HAP-1 (cell line): ENCODE results near the gene DLGAP4.
A peak's percentile ranks its signal among the peaks of the same experiment; 100 is the strongest.

Experiments
- DNase-seq, 2 experiments: peaks; one replicate each; pipeline ENCODE4 v3.0.0-alpha.2; 2016 to 2020; ENCODE audit warnings: low spot score in 2 of 2
- H3K27me3 ChIP-seq: fragments of 250-450 bp; sonication (Bioruptor Pico); 2 replicates; pipeline ENCODE4 v1.5.1; 2020; ENCODE audit warnings: low read depth, mild to moderate bottlenecking, moderate library complexity
- H3K36me3 ChIP-seq: fragments of 250-450 bp; sonication (Bioruptor Pico); replicated peaks from 2 replicates; pipeline ENCODE4 v1.5.1; 2020; ENCODE audit warnings: mild to moderate bottlenecking
- H3K4me1 ChIP-seq: fragments of 250-450 bp; sonication (Bioruptor Pico); 2 replicates; pipeline ENCODE4 v1.5.1; 2020; ENCODE audit warnings: mild to moderate bottlenecking
- H3K4me3 ChIP-seq: fragments of 250-450 bp; sonication (Bioruptor Pico); 2 replicates; pipeline ENCODE4 v1.5.1; 2020; ENCODE audit warnings: mild to moderate bottlenecking, moderate library complexity
- H3K9me3 ChIP-seq: fragments of 250-450 bp; sonication (Bioruptor Pico); 2 replicates; pipeline ENCODE4 v1.5.1; 2020; ENCODE audit warnings: mild to moderate bottlenecking, moderate library complexity
- in situ Hi-C: fragments of 300-500 bp; cut with MboI; formaldehyde crosslinking; loops from 3 replicates; pipeline ENCODE4 v1.14.3; 2020; ENCODE audit warnings: low sequenced_read_pairs, inconsistent platforms, mixed read lengths

Gene DLGAP4

GRCh38 chr20:36305602-36306551 is at the start of gene DLGAP4:
DLGAP4 (plus strand) TSS chr20:36306339; CDS start chr20:36431718, 125,379 bp downstream.
- in situ Hi-C loops, result no loop called here
- H3K4me1 ChIP-seq, result no peaks in the 10 kb centered on the region
- peak in 1 of 2 experiments; percentile 26 for DNase-seq
- no peaks in the 10 kb centered on the region for H3K9me3 ChIP-seq
- no peaks in the 10 kb centered on the region for H3K36me3 ChIP-seq
- peak within 1 kb of the TSS; percentile 39 for H3K4me3 ChIP-seq
- H3K27me3 ChIP-seq, result peaks cover 57% of the 10 kb centered on the region

GRCh38 chr20:36259177-36260061 is 46.7 kb upstream of the DLGAP4 start:
- H3K4me1 ChIP-seq, result no peaks in the 10 kb centered on the region
- H3K4me3 ChIP-seq, result no peak overlapping the region
- H3K9me3 ChIP-seq, result no peaks in the 10 kb centered on the region
- no peak for DNase-seq
- in situ Hi-C loops, result no loop called here
- peaks cover 19% of the 10 kb centered on the region for H3K36me3 ChIP-seq
- H3K27me3 ChIP-seq, result no peaks in the 10 kb centered on the region

- Histone ChIP-seq H3K27me3 (no peaks in the 10 kb centered on the region), H3K4me3 (no peak overlapping the region), H3K4me1 (no peaks in the 10 kb centered on the region), H3K9me3 (no peaks in the 10 kb centered on the region), H3K36me3 (peaks cover 15% of the 10 kb centered on the region)
- in situ Hi-C loops, result no loop called here
- no peak for DNase-seq
These were observed 45.8 kb upstream of the DLGAP4 start for GRCh38 chr20:36260316-36260715.

GRCh38 chr20:36261389-36262105 is 44.6 kb upstream of the DLGAP4 start:
- no peak for DNase-seq
- Histone ChIP-seq H3K9me3 (no peaks in the 10 kb centered on the region), H3K4me3 (no peak overlapping the region), H3K36me3 (peaks cover 7% of the 10 kb centered on the region), H3K27me3 (no peaks in the 10 kb centered on the region), H3K4me1 (no peaks in the 10 kb centered on the region)
- in situ Hi-C loops, result no loop called here

GRCh38 chr20:36262440-36262839 is 43.7 kb upstream of the DLGAP4 start:
- H3K36me3 ChIP-seq, result no peaks in the 10 kb centered on the region
- H3K27me3 ChIP-seq, result no peaks in the 10 kb centered on the region
- no peak overlapping the region for H3K4me3 ChIP-seq
- H3K4me1 ChIP-seq, result no peaks in the 10 kb centered on the region
- no peaks in the 10 kb centered on the region for H3K9me3 ChIP-seq
- in situ Hi-C loops, result no loop called here
- no peak for DNase-seq

- in situ Hi-C loops, result no loop called here
- Histone ChIP-seq H3K27me3 (no peaks in the 10 kb centered on the region), H3K4me3 (no peak overlapping the region), H3K4me1 (no peaks in the 10 kb centered on the region), H3K9me3 (no peaks in the 10 kb centered on the region), H3K36me3 (no peaks in the 10 kb centered on the region)
- no peak for DNase-seq
These were observed 41.5 kb upstream of the DLGAP4 start for GRCh38 chr20:36264426-36265246.

- H3K9me3 ChIP-seq, result no peaks in the 10 kb centered on the region
- no peaks in the 10 kb centered on the region for H3K36me3 ChIP-seq
- H3K4me3 ChIP-seq, result no peak overlapping the region
- in situ Hi-C loops, result no loop called here
- DNase-seq, result no peak
- H3K4me1 ChIP-seq, result no peaks in the 10 kb centered on the region
- no peaks in the 10 kb centered on the region for H3K27me3 ChIP-seq
These were observed 40.0 kb upstream of the DLGAP4 start for GRCh38 chr20:36266189-36266588.

- no peak overlapping the region for H3K4me3 ChIP-seq
- no peaks in the 10 kb centered on the region for H3K27me3 ChIP-seq
- in situ Hi-C loops, result no loop called here
- H3K4me1 ChIP-seq, result no peaks in the 10 kb centered on the region
- no peaks in the 10 kb centered on the region for H3K9me3 ChIP-seq
- H3K36me3 ChIP-seq, result no peaks in the 10 kb centered on the region
- DNase-seq, result no peak
These were observed 38.3 kb upstream of the DLGAP4 start for GRCh38 chr20:36267605-36268381.

- no peak for DNase-seq
- in situ Hi-C loops, result no loop called here
- H3K9me3 ChIP-seq, result no peaks in the 10 kb centered on the region
- no peaks in the 10 kb centered on the region for H3K4me1 ChIP-seq
- no peaks in the 10 kb centered on the region for H3K36me3 ChIP-seq
- no peak overlapping the region for H3K4me3 ChIP-seq
- H3K27me3 ChIP-seq, result no peaks in the 10 kb centered on the region
These were observed 37.4 kb upstream of the DLGAP4 start for GRCh38 chr20:36268440-36269342.

- in situ Hi-C loops, result no loop called here
- DNase-seq, result no peak
These were observed 36.6 kb upstream of the DLGAP4 start for GRCh38 chr20:36269507-36269906.

GRCh38 chr20:36270744-36271638 is 35.1 kb upstream of the DLGAP4 start:
- Histone ChIP-seq H3K4me3 (no peak overlapping the region), H3K9me3 (no peaks in the 10 kb centered on the region), H3K36me3 (no peaks in the 10 kb centered on the region), H3K27me3 (no peaks in the 10 kb centered on the region), H3K4me1 (no peaks in the 10 kb centered on the region)
- no peak for DNase-seq
- in situ Hi-C loops, result no loop called here

More at GRCh38 chr20:36269507-36269906, 36.6 kb upstream of the DLGAP4 start:
- Histone ChIP-seq H3K4me1 (no peaks in the 10 kb centered on the region), H3K4me3 (no peak overlapping the region), H3K27me3 (no peaks in the 10 kb centered on the region), H3K9me3 (no peaks in the 10 kb centered on the region), H3K36me3 (no peaks in the 10 kb centered on the region)
